GM21526 (cell line): ENCODE measurements around the gene SMKR1.

Source experiments
- ATAC-seq: cut with Tn5 transposase; IDR thresholded peaks from one replicate; pipeline ENCODE4 v1.9.1; 2021; ENCODE audit warnings: moderate library complexity; ENCODE audit not compliant: unreplicated experiment, low FRiP score

SMKR1 gene

GRCh38 chr7:129561677-129562359 is 59.5 kb downstream of the SMKR1 start:
- no peak for ATAC-seq
